Measurements from ENCODE around the gene TEX51.

TEX51 gene

DNA sequence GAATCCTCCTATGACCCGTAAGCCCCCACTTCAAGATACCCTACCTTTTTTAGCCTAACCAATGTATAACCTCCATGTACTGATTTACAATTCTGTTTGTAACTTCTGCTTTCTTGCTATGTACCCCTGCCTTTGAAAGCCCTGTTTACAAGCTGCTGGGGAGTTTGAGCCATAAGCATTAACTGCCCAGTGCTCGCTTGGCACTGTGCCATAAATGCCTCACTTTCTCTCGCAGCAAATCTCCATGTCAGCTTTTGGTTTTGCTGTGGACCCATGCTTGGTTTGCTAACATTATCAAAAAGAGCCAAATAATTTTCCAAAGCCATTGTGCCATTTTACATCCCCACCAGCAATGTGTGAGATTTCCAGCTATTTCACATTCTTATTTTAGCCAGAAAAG lies 51.8 kb downstream of the TEX51 start:
- Histone ChIP-seq H3K36me3 (replicated peaks; ENCODE audit: insufficient read depth, low read length) (no peaks in the 10 kb centered on the region), H3K4me1 (ENCODE audit: low read length) (no peaks in the 10 kb centered on the region), H3K79me2 (ENCODE audit: low read length) (no peaks in the 10 kb centered on the region), H2AFZ (ENCODE audit: low read length) (no peak overlapping the region), H3K27me3 (replicated peaks; ENCODE audit: insufficient read depth, low read length) (no peaks in the 10 kb centered on the region), H3K27ac (ENCODE audit: low read length) (no peak overlapping the region), H3K4me2 (ENCODE audit: low read depth, low read length) (no peak overlapping the region), H3K4me3 (ENCODE audit: low read length) (no peak overlapping the region), H3K9ac (ENCODE audit: low read length) (no peak overlapping the region), H3K9me2 (replicated peaks; ENCODE audit: insufficient read depth, low read length) (no peaks in the 10 kb centered on the region), H4K20me1 (ENCODE audit: insufficient read depth, low read length) (no peaks in the 10 kb centered on the region), H3F3A (ENCODE audit: insufficient read depth, low read length) (no peaks in the 10 kb centered on the region), H3K9me3 (replicated peaks; ENCODE audit: insufficient read depth, low read length) (no peaks in the 10 kb centered on the region)
- no peak for DNase-seq
- TF ChIP-seq EZH2 (optimal IDR thresholded peaks at IDR 0.05; ENCODE audit: low read depth, low read length) (no peak), EZH2phosphoT487 (IDR thresholded peaks at IDR 0.05; ENCODE audit: low read length) (no peak)
- TF ChIP-seq, protein P1, sequence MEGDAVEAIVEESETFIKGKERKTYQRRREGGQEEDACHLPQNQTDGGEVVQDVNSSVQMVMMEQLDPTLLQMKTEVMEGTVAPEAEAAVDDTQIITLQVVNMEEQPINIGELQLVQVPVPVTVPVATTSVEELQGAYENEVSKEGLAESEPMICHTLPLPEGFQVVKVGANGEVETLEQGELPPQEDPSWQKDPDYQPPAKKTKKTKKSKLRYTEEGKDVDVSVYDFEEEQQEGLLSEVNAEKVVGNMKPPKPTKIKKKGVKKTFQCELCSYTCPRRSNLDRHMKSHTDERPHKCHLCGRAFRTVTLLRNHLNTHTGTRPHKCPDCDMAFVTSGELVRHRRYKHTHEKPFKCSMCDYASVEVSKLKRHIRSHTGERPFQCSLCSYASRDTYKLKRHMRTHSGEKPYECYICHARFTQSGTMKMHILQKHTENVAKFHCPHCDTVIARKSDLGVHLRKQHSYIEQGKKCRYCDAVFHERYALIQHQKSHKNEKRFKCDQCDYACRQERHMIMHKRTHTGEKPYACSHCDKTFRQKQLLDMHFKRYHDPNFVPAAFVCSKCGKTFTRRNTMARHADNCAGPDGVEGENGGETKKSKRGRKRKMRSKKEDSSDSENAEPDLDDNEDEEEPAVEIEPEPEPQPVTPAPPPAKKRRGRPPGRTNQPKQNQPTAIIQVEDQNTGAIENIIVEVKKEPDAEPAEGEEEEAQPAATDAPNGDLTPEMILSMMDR (IDR thresholded peaks at IDR 0.05; ENCODE audit: low read length): no peak
